NB4 (cell line): ENCODE data around the gene MBNL1.
A peak's percentile ranks its signal among the peaks of the same experiment; 100 is the strongest.

ENCODE experiments used
- DNase-seq: peaks from one replicate; pipeline ENCODE4 v3.0.0; 2010; ENCODE audit warnings: low read depth
- H3K4me3 ChIP-seq: one replicate; pipeline ENCODE4 v1.5.1; 2011; ENCODE audit warnings: mild to moderate bottlenecking, low read depth, low read length, moderate library complexity
- CTCF ChIP-seq: IDR thresholded peaks from one replicate; pipeline ENCODE4 v1.5.1; 2012; ENCODE audit warnings: low read depth, low read length
- MYC ChIP-seq: IDR thresholded peaks from 2 replicates; pipeline ENCODE4 v1.6.1; 2011; ENCODE audit warnings: low read depth, low read length
- POLR2A ChIP-seq: IDR thresholded peaks from 2 replicates; pipeline ENCODE4 v1.6.1; 2011; ENCODE audit warnings: mild to moderate bottlenecking; ENCODE audit not compliant: insufficient read length; ENCODE audit errors: extremely low read depth
- TF ChIP-seq, protein P1 (sequence below): IDR thresholded peaks from 2 replicates; pipeline ENCODE4 v1.6.1; 2011; ENCODE audit warnings: low read depth, low read length

Gene MBNL1

GRCh38 chr3:152234657-152235375 lies 33.9 kb upstream of the MBNL1 start:
- TF ChIP-seq, protein P1, sequence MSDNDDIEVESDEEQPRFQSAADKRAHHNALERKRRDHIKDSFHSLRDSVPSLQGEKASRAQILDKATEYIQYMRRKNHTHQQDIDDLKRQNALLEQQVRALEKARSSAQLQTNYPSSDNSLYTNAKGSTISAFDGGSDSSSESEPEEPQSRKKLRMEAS = no peak
- TF ChIP-seq CTCF (no peak), MYC (no peak), POLR2A (no peak)
- DNase-seq = peak; percentile 40

GRCh38 chr3:152235709-152236298 lies 32.9 kb upstream of the MBNL1 start:
- peak; percentile 41 for DNase-seq
- TF ChIP-seq POLR2A (no peak), MYC (no peak), CTCF (no peak)
- TF ChIP-seq, protein P1 = no peak
- H3K4me3 ChIP-seq = no peak overlapping the region

More at GRCh38 chr3:152234657-152235375, 33.9 kb upstream of the MBNL1 start:
- H3K4me3 ChIP-seq = no peak overlapping the region

DNA sequence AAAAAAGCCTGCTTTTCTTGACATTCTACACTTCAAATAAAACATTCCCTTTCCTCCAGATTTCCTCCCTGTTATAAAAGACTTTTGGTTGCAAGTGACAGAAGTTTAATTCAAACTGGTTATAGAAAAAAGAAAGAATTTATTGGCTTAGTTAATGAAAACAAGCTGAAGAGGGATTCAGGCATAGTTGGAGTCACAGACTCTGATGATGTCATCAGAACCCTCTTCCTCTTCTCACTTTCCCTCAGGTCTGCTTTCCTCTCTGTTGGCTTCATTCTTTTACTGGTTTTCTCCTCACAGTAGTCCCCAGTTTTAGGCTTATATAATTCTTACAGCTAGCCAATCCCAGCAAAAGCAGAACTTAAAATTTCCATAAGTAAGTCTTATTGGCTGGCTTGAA lies 32.0 kb upstream of the MBNL1 start:
- DNase-seq = peak; percentile 58
- TF ChIP-seq, protein P1 = no peak
- TF ChIP-seq MYC (no peak), POLR2A (no peak), CTCF (no peak)
- no peak overlapping the region for H3K4me3 ChIP-seq

- TF ChIP-seq, protein P1 = peak; percentile 51; the same call in 1 of the 2 replicates
- TF ChIP-seq CTCF = no peak
- no peak overlapping the region for H3K4me3 ChIP-seq
- DNase-seq = peak; percentile 82
These were observed 27.3 kb upstream of the MBNL1 start for GRCh38 chr3:152241142-152242017.

- no peak for DNase-seq
- no peak for TF ChIP-seq MYC
- TF ChIP-seq, protein P1 = no peak
- no peak for TF ChIP-seq CTCF
- no peak for TF ChIP-seq POLR2A
- H3K4me3 ChIP-seq = peak overlapping the region; percentile 6
These were observed 25.4 kb upstream of the MBNL1 start for GRCh38 chr3:152243301-152243711.
